ES-I3 (cell line): Measurements from ENCODE around the gene EVI2B.
"Not testable (repeated sequence)": the region's sequence is repeated elsewhere in the genome, so short reads cannot be mapped to it uniquely, and the experiment has no call there.

ENCODE experiments used
- H3K36me3 ChIP-seq: 2 replicates; pipeline ENCODE4 v1.6.1; 2013; ENCODE audit warnings: mild to moderate bottlenecking, low read length, control low read depth, moderate library complexity; ENCODE audit not compliant: insufficient read depth
- H3K4me1 ChIP-seq: 2 replicates; pipeline ENCODE4 v1.6.1; 2013; ENCODE audit warnings: mild to moderate bottlenecking, control low read depth, low read length; ENCODE audit not compliant: insufficient read depth
- H3K9ac ChIP-seq: 2 replicates; pipeline ENCODE4 v1.6.1; 2013; ENCODE audit warnings: low read depth, mild to moderate bottlenecking, low read length, moderate library complexity
- H3K9me3 ChIP-seq: 2 replicates; pipeline ENCODE4 v1.6.1; 2013; ENCODE audit warnings: mild to moderate bottlenecking, low read length, moderate library complexity; ENCODE audit not compliant: control insufficient read depth, insufficient read depth

The EVI2B gene

DNA sequence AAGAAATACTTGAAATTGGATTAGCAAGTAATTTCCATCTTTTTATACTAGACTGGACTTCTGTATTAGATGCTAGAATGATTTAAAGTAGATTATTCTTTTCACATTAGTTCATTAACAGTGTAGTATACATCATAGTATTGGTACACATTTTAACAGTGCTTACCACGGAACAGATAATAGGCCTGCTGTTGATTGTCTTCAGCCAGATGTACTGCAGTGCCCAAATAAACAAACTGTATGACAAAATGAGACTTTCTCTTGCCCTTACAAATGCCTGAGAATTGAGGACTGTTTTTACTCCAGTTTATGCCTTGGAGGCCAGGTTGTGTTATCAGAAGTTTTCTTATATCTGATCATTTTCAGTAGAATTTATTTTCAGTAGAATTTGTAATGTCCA, 6.9 kb upstream of the EVI2B start:
- no peaks in the 10 kb centered on the region for H3K9me3 ChIP-seq
- H3K36me3 ChIP-seq, result no peaks in the 10 kb centered on the region
- H3K4me1 ChIP-seq, result peaks cover 10% of the 10 kb centered on the region; the same call in 1 of the 2 replicates
- H3K9ac ChIP-seq, result no peak overlapping the region

DNA sequence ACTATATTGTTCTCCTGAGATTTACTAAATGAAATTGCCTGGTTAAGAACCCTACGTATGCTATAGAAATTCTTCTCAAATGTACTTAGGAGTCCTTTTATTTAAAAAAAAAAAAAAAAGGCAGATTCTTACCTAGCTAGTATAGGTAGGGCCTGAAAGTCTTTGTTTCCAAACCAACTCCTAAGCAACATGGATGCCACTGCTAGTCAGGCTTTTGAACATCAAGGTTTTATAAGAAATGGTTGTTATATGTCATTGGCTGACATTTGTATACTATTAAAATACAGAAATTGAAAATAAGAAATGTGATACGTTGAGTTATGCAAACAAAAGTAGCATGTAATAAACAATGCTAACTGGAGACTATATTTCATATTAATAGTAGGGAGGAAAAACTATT, 6.4 kb upstream of the EVI2B start:
- peaks cover 10% of the 10 kb centered on the region; the same call in 1 of the 2 replicates for H3K4me1 ChIP-seq
- H3K9me3 ChIP-seq, result no peaks in the 10 kb centered on the region
- H3K9ac ChIP-seq, result no peak overlapping the region
- H3K36me3 ChIP-seq, result no peaks in the 10 kb centered on the region

DNA sequence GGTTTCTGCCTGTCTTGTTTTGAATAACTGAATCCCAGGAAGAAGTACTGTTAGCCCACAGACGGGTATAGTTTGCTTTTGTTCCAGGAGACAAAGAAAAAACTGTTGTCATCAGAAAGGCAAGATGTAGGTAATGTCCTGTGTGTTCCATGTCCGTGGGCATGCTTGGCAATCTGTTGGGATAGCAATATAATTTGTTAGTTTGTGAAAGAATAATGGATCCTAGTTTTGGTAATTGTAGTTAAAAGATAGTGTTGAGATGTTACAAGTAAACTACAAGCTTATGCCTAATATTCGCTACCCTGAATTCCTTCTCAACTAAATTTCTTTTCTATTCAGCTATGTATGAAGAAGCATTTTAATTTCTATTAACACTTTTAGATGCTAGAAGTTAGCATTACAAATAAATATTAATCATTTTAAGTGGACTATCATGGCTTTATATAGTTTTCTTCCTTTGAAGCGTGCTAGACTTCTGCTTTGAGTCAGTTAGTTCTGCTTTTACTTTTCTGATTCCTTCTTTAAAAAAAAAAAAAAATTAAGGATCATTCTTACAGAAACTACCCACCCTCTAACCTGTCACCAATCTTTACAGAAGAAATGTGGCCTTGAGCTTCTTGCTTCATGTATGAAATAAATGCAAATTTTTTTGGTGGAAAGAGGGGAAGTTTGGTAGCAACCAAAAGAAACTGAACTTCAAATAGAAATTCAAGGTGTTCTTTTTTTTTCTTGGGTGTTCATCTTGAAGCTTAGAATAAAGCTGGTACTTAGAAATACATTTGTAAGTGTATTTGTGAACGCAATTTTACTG, 5.2 kb upstream of the EVI2B start:
- H3K4me1 ChIP-seq, result peaks cover 10% of the 10 kb centered on the region; the same call in 1 of the 2 replicates
- no peaks in the 10 kb centered on the region for H3K36me3 ChIP-seq
- H3K9ac ChIP-seq, result no peak overlapping the region
- H3K9me3 ChIP-seq, result no peaks in the 10 kb centered on the region

DNA sequence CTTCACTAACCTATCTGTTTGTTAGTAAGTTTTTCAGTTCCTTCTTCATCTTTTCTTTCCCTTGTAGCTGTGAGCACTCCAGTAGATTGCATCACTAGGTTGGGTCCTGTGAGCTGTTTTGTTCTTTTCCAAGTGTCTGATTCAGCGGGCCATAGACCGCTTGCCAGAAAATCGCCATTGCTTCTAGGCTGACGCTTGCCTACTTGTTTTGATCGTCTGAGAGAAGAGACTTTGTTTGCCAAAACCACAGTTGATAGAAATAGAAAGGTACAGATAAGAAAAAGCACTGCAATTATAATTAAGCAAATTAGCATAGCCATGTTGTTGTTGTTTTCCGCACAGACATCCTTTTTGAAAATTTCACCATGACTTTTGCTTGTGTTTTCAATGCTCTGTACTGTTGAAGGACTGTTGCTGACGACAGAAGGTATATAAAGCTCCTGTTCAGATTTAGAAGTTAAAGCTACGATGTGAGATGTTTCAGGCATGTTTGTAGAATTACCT, 4.5 kb upstream of the EVI2B start:
- no peaks in the 10 kb centered on the region for H3K9me3 ChIP-seq
- no peak overlapping the region for H3K9ac ChIP-seq
- peaks cover 10% of the 10 kb centered on the region; the same call in 1 of the 2 replicates for H3K4me1 ChIP-seq
- H3K36me3 ChIP-seq, result no peaks in the 10 kb centered on the region

DNA sequence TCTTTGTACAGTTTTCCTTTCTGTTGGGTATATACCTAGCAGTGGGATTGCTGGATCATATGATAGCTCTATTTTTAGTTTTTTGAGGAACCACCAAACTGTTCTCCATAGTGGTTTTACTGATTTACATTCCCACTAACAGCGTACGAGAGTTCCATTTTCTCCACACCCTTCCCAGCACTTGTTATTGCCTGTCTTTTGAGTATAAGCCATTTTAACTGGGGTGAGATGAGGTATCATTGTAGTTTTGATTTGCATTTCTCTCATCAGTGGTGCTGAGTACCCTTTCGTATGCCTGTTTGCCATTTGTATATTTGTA, 887 bp upstream of the EVI2B start:
- Histone ChIP-seq H3K36me3 (no peaks in the 10 kb centered on the region), H3K9ac (no peak overlapping the region), H3K9me3 (no peaks in the 10 kb centered on the region), H3K4me1 (peaks cover 10% of the 10 kb centered on the region; the same call in 1 of the 2 replicates)

DNA sequence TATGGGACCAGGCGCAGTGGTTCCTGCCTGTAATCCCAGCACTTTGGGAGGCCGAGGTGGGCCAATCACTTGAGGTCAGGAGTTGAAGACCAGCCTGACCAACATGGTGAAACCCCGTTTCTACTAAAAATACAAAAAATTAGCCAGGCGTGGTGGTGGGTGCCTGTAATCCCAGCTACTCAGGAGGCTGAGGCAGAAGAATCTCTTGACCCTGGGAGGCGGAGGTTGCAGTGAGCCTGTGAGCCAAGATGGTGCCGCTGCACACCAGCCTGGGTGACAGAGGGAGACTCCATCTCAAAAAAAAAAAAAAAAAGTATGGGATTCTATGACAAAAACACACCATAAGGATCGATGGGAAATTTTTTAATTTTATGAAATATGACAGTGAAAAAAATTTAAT, 1.6 kb downstream of the EVI2B start:
- H3K4me1 ChIP-seq, H3K9ac ChIP-seq, H3K9me3 ChIP-seq, H3K36me3 ChIP-seq: not testable (repeated sequence)

DNA sequence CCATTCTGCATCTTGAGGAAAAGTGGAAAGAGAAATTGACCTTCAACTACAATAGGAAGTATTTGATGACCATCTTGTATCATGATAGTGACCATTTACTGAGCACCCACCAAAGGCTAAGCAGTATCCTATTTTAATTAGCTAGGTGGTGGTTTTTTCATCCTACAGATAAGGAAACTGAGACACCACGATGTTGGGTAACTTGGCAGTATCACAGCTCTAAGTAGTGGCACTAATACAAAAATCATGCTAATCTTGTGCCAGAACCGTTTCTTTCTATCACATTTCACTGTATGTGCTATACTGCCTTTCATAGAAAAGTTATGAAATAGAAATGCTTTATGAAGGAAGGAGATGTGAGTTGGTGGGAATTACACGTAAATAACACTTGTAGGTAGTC, 2.3 kb downstream of the EVI2B start:
- Histone ChIP-seq H3K36me3 (no peaks in the 10 kb centered on the region), H3K9me3 (no peaks in the 10 kb centered on the region), H3K9ac (no peak overlapping the region), H3K4me1 (no peaks in the 10 kb centered on the region)

DNA sequence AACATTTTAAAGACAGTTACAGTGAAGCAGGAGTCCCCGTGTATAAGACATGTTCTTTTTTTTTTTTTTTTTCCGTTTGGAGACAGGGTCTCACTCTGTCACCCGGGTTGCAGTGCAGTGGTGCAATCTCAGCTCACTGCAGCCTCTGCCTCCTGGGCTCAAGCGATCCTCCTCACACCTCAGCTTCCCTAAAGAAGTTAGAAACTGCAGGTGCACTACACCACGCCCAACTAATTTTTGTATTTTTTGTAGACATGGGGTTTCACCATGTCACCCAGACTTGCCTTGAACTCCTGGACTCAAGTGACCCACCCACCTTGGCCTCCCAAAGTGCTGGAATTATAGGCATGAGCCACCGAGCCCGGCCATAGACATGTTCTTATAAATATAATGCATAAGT, 3.0 kb downstream of the EVI2B start:
- Histone ChIP-seq H3K36me3 (no peaks in the 10 kb centered on the region), H3K9me3 (no peaks in the 10 kb centered on the region), H3K9ac (no peak overlapping the region), H3K4me1 (no peaks in the 10 kb centered on the region)

DNA sequence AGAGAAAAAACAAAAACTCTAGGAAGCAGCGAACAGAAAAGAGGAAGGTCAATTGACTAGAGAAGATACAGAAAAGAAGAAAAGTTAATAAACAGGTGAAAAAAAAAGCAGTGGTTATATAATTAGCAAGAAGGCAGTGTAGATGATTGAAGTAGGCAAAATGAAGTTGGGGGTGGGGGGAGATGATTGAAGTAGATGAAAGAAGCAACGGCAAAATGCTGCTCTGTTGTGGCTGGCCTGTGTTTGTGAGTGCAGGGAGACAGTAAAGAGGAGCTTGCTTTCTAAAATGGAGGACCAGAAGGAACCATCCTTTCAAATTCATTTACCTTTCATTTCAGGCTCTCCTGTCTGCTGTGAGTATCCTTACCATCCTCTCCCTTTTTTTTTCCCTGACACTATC, 3.6 kb downstream of the EVI2B start:
- Histone ChIP-seq H3K9ac (no peak overlapping the region), H3K4me1 (no peaks in the 10 kb centered on the region), H3K36me3 (no peaks in the 10 kb centered on the region), H3K9me3 (no peaks in the 10 kb centered on the region)

DNA sequence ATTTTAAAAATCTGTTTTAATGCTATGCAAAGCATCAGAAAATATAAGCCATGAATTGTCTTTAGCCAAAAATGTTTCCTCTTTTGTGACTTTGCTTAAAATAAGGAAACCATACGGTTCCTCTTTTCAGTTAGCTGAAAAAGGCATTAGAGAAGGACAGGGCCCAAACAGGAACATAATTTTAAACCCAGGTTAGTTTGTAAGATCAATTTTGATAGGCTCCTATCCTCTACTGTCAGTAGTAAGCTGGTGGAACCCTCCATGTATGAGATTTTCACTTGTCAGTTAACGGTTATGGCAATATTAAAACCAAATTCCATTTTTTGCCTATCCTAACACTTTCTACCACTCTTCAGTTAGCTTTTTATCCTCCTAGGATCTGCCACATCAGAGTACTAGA, 4.3 kb downstream of the EVI2B start:
- H3K36me3 ChIP-seq, result no peaks in the 10 kb centered on the region
- no peaks in the 10 kb centered on the region for H3K4me1 ChIP-seq
- no peaks in the 10 kb centered on the region for H3K9me3 ChIP-seq
- no peak overlapping the region for H3K9ac ChIP-seq

DNA sequence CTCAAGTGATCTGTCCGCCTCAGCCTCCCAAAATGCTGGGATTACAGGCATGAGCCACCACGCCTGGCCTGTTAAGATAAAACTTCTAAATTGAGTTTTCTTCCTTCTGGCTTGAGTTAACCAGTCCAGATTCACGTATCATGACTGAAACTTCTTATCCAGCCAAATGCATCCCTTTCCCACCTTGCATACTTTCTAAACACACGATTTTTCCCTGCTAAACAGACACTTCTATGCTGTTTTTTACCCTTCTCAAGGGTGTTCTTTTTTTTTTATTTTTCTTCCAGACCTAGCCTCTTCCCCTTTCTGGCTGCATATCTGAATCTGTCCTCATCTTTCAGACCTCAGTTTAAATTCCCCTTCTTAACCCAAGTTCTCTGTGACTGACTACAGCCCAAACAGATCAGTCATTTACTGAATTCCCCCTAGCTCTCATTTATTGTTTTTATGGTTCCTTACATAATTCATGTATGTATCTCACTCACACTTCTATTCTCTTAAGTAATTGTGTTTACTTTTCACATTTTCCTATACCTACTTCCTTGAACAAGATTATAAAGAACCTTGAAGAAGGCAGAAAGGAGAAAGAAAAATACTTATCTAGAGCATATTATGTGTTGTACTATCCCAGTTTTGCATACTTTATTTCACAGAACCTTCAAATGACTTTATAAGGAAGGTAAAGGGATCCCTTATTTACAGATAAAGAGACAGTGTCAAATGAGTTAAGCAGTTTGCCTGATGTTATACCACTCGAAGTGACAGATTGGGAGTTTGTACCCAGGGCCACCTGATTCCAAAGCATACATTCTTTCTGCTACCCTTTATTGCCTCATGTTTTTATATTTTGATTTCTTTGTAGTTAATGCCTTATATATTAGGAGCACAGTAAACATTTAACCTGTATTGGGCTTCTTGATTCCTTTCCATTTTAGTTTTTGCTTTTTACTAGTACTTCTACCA, 5.2 kb downstream of the EVI2B start:
- no peaks in the 10 kb centered on the region for H3K4me1 ChIP-seq
- no peaks in the 10 kb centered on the region for H3K36me3 ChIP-seq
- no peak overlapping the region for H3K9ac ChIP-seq
- no peaks in the 10 kb centered on the region for H3K9me3 ChIP-seq

DNA sequence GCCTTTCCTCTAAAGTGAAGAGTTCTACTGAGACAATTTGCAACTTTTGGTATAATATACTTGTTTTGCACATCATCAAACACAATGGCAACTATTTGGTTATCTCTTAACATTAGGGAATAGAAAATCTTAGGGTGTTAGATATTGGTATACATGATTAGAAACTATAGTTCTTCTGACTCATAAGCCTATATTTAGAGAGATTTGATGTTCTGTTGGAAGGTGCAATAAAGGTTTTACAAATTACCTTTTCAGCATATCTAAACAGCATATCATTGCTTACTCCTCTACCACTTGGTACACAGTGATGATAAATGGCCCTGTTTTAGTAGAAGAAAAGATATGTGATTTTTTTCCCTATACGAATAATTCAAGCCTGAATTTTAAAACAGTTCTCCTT, 6.2 kb downstream of the EVI2B start:
- Histone ChIP-seq H3K36me3 (no peaks in the 10 kb centered on the region), H3K9me3 (0 out of 2 replicates have a peak, but pooled peaks cover 3% of the 10 kb centered on the region), H3K4me1 (no peaks in the 10 kb centered on the region), H3K9ac (no peak overlapping the region)

DNA sequence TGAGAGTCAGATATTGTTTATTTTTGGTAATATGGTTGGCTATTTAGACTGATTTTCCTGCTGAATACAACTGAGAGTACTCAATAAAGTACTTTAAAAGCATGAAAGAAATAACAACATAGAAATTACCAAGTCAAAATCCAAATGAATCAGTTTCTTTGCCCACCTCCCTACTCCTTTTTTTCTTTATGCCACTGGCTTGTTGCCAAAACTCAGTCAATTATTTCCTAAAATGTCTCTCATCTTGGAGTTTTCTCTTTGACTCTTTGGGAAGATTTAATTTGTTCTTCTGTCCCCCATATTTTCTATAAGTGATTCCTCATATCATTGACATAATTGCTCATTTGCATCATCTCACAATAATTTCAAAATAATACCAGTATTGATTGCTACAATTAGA, 14.2 kb downstream of the EVI2B start:
- H3K36me3 ChIP-seq, result no peaks in the 10 kb centered on the region
- no peaks in the 10 kb centered on the region for H3K4me1 ChIP-seq
- H3K9ac ChIP-seq, result no peak overlapping the region
- 0 out of 2 replicates have a peak, but pooled peaks cover 3% of the 10 kb centered on the region for H3K9me3 ChIP-seq

DNA sequence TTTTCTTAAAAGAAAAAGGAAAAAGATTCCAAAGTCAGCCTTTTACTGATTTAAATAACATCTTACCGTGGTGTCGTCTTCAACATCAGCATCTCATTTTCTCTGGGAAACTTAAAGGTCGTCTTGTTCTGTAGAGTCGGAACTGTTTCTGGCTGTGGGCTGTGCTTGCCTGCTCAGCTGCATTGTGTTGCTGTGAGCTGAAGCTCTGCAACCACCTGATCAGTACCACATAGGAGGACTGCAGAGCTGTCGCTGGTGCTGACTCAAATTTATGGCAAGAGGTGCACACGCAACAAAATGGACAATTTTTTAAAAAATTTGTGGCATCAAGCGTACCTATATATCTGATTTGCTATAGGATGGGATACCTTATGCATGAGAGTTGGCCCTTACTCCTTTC, 16.8 kb downstream of the EVI2B start, which contains the start of gene OMG:
TSS of gene OMG (minus strand) at position 150 of the 400 bp plus-strand sequence. CDS start 908 bp downstream, outside the sequence.
- H3K4me1 ChIP-seq, result no peaks in the 10 kb centered on the region
- no peaks in the 10 kb centered on the region for H3K9me3 ChIP-seq
- no peak within 1 kb of the TSS for H3K9ac ChIP-seq
- no peaks in the 10 kb centered on the region for H3K36me3 ChIP-seq
